ENCODE data around the gene CDCA8. TPM values are rescaled to one million over a fixed set of nuclear protein-coding genes. Genes with fewer than 3 reads are reported as not detected.

CDCA8 gene
- total and polyA plus RNA-seq, 9 of the 15 experiments (the other 6 are each of a cell fraction or from before 2014, with no cell fraction given), result 26.4 to 148 (median 81.8) TPM

DNA sequence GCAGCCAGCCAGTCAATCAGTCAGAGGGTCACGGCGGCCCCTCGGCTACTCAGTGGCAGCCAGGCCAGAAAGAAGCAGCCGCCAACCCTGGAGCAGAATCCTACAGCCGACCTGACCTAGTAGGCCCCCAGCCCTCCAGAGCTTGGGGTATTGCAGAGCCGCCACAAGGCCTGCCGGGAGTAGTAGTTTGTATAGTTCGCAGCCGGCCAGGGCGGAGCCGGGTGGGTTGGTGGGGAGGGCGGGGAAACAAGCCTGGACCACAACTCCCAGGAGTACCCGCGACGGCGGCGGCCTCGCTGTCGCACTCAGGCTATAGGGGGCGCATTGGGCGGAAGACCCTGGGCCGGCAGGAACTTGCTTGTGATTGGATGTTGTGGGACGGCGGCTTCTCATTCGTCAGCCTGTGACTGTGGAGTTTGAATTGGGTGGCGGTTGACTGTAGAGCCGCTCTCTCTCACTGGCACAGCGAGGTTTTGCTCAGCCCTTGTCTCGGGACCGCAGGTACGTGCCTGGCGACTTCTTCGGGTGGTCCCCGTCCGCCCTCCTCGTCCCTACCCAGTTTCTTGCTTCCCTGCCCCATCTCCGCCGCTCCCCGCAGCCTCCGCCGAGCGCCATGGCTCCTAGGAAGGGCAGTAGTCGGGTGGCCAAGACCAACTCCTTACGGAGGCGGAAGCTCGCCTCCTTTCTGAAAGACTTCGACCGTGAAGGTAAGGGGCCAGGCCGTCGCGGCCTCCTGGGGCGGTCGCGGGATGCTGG lies at the start of gene CDCA8 (continued):
- TF ChIP-seq, protein P1, sequence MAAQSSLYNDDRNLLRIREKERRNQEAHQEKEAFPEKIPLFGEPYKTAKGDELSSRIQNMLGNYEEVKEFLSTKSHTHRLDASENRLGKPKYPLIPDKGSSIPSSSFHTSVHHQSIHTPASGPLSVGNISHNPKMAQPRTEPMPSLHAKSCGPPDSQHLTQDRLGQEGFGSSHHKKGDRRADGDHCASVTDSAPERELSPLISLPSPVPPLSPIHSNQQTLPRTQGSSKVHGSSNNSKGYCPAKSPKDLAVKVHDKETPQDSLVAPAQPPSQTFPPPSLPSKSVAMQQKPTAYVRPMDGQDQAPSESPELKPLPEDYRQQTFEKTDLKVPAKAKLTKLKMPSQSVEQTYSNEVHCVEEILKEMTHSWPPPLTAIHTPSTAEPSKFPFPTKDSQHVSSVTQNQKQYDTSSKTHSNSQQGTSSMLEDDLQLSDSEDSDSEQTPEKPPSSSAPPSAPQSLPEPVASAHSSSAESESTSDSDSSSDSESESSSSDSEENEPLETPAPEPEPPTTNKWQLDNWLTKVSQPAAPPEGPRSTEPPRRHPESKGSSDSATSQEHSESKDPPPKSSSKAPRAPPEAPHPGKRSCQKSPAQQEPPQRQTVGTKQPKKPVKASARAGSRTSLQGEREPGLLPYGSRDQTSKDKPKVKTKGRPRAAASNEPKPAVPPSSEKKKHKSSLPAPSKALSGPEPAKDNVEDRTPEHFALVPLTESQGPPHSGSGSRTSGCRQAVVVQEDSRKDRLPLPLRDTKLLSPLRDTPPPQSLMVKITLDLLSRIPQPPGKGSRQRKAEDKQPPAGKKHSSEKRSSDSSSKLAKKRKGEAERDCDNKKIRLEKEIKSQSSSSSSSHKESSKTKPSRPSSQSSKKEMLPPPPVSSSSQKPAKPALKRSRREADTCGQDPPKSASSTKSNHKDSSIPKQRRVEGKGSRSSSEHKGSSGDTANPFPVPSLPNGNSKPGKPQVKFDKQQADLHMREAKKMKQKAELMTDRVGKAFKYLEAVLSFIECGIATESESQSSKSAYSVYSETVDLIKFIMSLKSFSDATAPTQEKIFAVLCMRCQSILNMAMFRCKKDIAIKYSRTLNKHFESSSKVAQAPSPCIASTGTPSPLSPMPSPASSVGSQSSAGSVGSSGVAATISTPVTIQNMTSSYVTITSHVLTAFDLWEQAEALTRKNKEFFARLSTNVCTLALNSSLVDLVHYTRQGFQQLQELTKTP (IDR thresholded peaks at IDR 0.05; ENCODE audit: low read depth in 1 of 2, partially characterized antibody in 2 of 2), result peak in 1 of 2 experiments; percentile 95
- TF ChIP-seq SOX6 (IDR thresholded peaks at IDR 0.05), result peak; percentile 29; the same call in 1 of the 2 replicates
- peak; percentile 79; the same call in 1 of the 2 replicates for TF ChIP-seq ESRRA (IDR thresholded peaks at IDR 0.05; ENCODE audit: borderline replicate concordance, low read depth)
- TF ChIP-seq TAL1 (IDR thresholded peaks at IDR 0.05), result no peak
- TF ChIP-seq, protein P2, sequence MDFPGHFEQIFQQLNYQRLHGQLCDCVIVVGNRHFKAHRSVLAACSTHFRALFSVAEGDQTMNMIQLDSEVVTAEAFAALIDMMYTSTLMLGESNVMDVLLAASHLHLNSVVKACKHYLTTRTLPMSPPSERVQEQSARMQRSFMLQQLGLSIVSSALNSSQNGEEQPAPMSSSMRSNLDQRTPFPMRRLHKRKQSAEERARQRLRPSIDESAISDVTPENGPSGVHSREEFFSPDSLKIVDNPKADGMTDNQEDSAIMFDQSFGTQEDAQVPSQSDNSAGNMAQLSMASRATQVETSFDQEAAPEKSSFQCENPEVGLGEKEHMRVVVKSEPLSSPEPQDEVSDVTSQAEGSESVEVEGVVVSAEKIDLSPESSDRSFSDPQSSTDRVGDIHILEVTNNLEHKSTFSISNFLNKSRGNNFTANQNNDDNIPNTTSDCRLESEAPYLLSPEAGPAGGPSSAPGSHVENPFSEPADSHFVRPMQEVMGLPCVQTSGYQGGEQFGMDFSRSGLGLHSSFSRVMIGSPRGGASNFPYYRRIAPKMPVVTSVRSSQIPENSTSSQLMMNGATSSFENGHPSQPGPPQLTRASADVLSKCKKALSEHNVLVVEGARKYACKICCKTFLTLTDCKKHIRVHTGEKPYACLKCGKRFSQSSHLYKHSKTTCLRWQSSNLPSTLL (IDR thresholded peaks at IDR 0.05), result no peak
- peak; percentile 39 for TF ChIP-seq FIP1L1 (IDR thresholded peaks at IDR 0.05; ENCODE audit: low read depth, low read length, poor library complexity, severe bottlenecking)
- TF ChIP-seq SNRNP70 (optimal IDR thresholded peaks at IDR 0.05; ENCODE audit: low read depth, low read length), result no peak
- TF ChIP-seq TCF7L2 (IDR thresholded peaks at IDR 0.05; ENCODE audit: low read depth, low read length), result no peak
- TF ChIP-seq, protein P3, sequence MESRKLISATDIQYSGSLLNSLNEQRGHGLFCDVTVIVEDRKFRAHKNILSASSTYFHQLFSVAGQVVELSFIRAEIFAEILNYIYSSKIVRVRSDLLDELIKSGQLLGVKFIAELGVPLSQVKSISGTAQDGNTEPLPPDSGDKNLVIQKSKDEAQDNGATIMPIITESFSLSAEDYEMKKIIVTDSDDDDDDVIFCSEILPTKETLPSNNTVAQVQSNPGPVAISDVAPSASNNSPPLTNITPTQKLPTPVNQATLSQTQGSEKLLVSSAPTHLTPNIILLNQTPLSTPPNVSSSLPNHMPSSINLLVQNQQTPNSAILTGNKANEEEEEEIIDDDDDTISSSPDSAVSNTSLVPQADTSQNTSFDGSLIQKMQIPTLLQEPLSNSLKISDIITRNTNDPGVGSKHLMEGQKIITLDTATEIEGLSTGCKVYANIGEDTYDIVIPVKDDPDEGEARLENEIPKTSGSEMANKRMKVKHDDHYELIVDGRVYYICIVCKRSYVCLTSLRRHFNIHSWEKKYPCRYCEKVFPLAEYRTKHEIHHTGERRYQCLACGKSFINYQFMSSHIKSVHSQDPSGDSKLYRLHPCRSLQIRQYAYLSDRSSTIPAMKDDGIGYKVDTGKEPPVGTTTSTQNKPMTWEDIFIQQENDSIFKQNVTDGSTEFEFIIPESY (CRISPR knock-in tag; IDR thresholded peaks at IDR 0.05), result no peak
- peak; percentile 84 for TF ChIP-seq ASH1L (IDR thresholded peaks at IDR 0.05; ENCODE audit: borderline replicate concordance, low read depth, partially characterized antibody)
- no peak; the same call in 1 of the 2 replicates for TF ChIP-seq SMAD4 (CRISPR knock-in tag; conservative IDR thresholded peaks at IDR 0.05)
- peak; percentile 94 for TF ChIP-seq ZNF143 (CRISPR knock-in tag; IDR thresholded peaks at IDR 0.05)
- peak; percentile 96 for TF ChIP-seq MBD2 (IDR thresholded peaks at IDR 0.05; ENCODE audit: borderline replicate concordance, low read depth)
- 0 out of 2 replicates have a peak, but pooled peaks have one; percentile 58 for TF ChIP-seq RB1 (IDR thresholded peaks at IDR 0.05; ENCODE audit: low read depth)
- no peak for TF ChIP-seq ZNF76 (CRISPR knock-in tag; IDR thresholded peaks at IDR 0.05; ENCODE audit: borderline replicate concordance)

Data from K562 (cell line).